ENCODE results near the gene CELF4.

- TF ChIP-seq POLR2A (IDR thresholded peaks at IDR 0.05), result no peak
- no peak for TF ChIP-seq CTCF (IDR thresholded peaks at IDR 0.05)
Measured at GRCh38 chr18:37348729-37349128, 216.9 kb downstream of the CELF4 start.

Measured in lower leg skin (tissue), 3 donors.